Fibroblast of peridontal ligament (primary cell): ENCODE measurements around the gene MRPS22.
"Not testable (repeated sequence)": the region's sequence is repeated elsewhere in the genome, so short reads cannot be mapped to it uniquely, and the experiment has no call there.

ENCODE experiments used
- DNase-seq: peaks from one replicate; pipeline ENCODE4 v3.0.0-alpha.2; 2010; ENCODE audit errors: extremely low read depth

Gene MRPS22

GRCh38 chr3:139394116-139394515 is 50.3 kb downstream of the MRPS22 start:
- peak; percentile 47 for DNase-seq

DNA sequence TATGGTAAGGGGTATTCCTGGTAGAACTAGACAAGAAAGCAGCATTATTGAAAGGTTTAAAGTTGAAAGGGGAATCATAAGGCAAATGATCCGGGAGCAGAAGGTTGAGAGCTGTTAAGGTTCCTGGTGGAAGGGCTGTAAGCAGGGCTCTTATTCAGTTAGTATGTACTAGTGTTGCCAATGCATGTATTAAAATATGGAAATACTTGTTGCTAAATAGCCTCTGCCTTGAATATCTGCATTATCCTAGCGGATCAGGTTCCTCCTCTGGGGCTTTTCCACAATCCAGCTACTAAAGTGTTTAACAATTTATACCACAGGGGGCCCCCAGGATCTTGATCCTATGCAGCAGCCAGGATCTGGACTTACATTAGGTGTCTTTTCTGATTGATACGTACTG is 52.9 kb downstream of the MRPS22 start:
- no peak for DNase-seq

DNA sequence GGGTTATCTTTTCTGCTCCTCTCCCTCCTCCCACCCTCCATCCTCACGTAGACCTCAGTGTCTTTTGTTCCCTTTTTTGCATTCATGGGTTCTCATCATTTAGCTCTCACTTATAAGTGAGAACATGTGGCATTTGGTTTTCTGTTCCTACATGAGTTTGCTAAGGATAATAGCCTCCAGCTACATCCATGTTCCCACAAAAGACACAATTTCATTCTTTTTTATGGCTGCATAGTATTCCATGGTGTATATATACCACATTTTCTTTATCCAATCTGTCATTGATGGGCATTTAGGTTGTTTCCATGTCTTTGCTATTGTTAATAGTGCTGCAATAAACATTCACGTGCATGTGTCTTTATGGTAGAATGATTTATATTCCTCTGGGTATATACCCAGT is 57.3 kb downstream of the MRPS22 start:
- not testable (repeated sequence) for DNase-seq
